K562 treated with DMSO at 1 percent for 24 hours (cell line): ENCODE results near the gene SPDYA. TPM values are rescaled to one million over a fixed set of nuclear protein-coding genes. Genes with fewer than 3 reads are reported as not detected.

ENCODE experiments used
- total RNA-seq: library from RNA; unstranded; fragments of 300-600 nt; gene quantifications from 2 replicates; pipeline ENCODE4 v1.2.3, GENCODE V29; 2022; ENCODE audit warnings: low read depth; ENCODE audit not compliant: insufficient read depth

SPDYA gene
- not detected in 2 replicates for total RNA-seq

DNA sequence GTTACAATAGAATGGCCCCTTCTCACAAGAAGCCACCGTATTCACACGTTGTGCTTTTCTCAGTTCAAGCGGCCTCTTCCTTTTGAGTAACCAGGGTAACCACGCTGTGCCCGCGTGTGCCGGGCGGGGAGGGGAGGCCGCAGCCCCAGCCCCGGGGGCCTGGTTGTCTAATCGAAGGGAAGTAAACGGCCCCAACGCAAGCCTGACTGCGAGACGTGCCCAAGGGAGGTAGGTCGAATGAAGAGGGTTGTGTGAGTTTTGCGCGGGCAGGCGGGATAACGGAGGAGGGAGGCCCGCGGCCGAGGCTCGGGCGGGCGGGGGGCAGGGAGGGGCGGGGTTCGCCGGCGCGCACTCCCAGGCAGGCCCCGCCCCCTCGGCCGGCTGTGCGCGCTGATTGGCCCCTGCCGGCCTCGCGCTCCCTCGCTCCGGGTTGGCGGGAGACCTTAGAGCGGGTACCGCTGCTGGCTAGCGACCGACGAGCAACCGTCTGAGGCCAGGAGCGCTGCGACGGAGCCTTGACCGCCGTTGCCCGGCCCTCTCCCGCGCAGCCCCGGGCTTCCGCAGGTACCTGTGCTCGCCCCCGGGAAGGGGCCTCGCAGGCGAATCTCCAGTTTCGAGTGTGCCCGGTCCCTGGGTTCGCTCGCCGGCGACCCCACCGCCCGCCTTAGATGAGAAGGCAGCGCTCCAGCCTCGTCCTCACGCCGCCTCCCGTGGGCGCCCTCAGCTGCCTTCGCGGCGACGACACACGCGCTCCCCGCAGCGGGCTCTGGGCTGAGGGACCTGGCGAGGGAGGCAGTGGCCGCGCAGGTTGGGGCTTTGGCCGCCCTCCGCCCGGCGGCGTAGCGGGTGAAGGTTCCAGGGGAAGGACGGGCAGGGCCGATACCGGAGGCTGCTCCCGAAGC is at the start of gene SPDYA:
SPDYA (plus strand) TSS at position 451 of the 902 bp plus-strand sequence. CDS start 5,181 bp downstream, outside the sequence.

DNA sequence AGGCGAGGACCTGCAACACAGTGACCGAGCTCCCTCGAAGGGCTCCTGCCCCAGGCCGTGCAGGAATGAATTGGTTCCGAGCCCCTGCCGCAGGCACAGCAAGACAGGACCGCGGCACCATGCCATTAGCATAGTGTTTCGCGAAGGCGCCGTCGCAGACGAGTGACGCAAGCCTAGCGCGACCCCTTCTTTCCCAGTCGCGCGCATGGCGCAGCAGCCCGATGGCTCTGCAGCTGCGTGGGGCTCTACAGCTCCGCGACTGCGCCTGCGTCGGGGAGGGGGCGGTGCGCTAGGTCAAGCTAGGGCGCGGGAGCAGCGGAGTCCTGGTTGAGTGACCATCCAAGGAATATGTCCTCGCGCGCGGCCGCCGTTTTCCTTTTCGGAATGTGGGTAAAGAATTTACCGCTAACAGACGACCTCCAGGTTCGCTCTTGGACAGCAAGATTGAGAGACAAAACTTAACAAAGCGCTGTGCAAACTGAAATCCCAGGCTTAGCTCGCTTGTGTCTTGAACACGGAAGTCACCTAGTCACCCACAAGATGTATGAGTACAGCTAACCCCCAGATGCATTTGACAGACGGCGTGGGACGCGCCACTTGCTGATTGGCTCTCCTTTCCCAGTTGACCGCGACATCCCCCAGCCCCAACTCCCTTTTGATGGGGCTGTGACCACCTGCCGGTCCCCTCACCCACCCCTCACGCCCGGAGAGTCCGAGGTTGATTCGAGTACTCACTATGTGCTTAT is 59.7 kb downstream of the SPDYA start, which contains the start of gene TRMT61B:
TRMT61B (minus strand) TSS at position 164 of the 746 bp plus-strand sequence; CDS start at position 132, 32 bp downstream.

DNA sequence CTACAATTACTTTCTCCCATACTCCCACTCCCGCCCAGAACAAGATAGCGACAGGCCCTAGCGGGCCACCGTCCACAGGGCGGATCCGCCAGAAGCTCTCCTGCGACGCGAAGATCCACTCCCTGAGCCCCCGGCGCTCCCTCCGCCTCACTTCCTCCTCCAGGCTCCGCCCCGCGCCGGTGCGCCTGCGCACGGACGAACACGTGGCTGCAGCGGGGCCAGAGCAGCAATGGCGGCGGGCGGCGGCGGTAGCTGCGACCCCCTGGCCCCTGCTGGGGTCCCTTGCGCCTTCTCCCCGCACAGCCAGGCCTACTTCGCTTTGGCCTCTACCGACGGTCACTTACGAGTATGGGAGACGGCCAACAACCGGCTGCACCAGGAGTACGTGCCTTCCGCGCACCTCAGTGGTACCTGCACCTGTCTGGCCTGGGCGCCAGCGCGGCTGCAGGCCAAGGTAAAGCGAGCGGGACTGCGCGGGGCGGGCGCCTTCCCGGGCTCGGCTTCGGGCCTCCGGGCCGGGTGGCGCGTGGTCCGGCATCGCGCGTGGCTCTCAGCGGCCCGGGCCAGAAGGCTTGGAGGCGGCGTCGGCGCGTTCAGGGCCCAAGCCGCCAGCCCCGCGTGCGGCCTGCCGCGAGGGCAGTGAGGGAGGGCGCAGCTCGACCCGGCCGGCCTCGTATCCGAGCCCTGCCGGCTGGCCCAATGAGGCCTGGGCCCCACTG is 84.0 kb downstream of the SPDYA start, which contains the start of gene WDR43:
WDR43 (plus strand) TSS at position 198 of the 719 bp plus-strand sequence; CDS start at position 230, 32 bp downstream.

Other genes with a start within 250 kb of the SPDYA start
- gene PPP1CB, start 59.0 kb upstream of the SPDYA start, total RNA-seq = 48.3 and 61.6 TPM in 2 replicates
- gene TRMT61B, start 59.5 kb downstream of the SPDYA start, total RNA-seq = 15.8 and 18.1 TPM in 2 replicates
- gene WDR43, start 83.8 kb downstream of the SPDYA start, total RNA-seq = 11.9 and 12.4 TPM in 2 replicates
- gene TOGARAM2, start 170.5 kb downstream of the SPDYA start, total RNA-seq = not detected in 2 replicates